Stimulated activated CD8-positive, alpha-beta memory T cell treated with anti-CD3 and anti-CD28 coated beads, Interleukin-2, amount 100 ng/mL, for 48 hours (primary cell): ENCODE data around the gene AHNAK.
A peak's percentile ranks its signal among the peaks of the same experiment; 100 is the strongest.
"Not testable (repeated sequence)": the region's sequence is repeated elsewhere in the genome, so short reads cannot be mapped to it uniquely, and the experiment has no call there.

Experiments
- DNase-seq, 2 donors: peaks; one replicate each; pipeline ENCODE4 v3.0.0-alpha.2; 2020; ENCODE audit warnings: low read depth in 2 of 2

Gene AHNAK

GRCh38 chr11:62546244-62546928, at the start of gene AHNAK:
TSS of gene AHNAK (minus strand) at chr11:62546806. CDS start at chr11:62536098, 10,708 bp downstream.
- no peak for DNase-seq

- no peak for DNase-seq
Measured at GRCh38 chr11:62595124-62595523, 48.5 kb upstream of the AHNAK start.

GRCh38 chr11:62593434-62594044, 46.9 kb upstream of the AHNAK start:
- peak; percentile 64 to 72 for DNase-seq

- no peak for DNase-seq
Measured at GRCh38 chr11:62592989-62593421, 46.4 kb upstream of the AHNAK start.

GRCh38 chr11:62592146-62592815, 45.7 kb upstream of the AHNAK start:
- DNase-seq = no peak

GRCh38 chr11:62591448-62592145, 45.0 kb upstream of the AHNAK start, which contains the start of gene TUT1:
TSS of gene TUT1 (minus strand) at chr11:62591523. CDS start at chr11:62591485, 38 bp downstream.
- peak; percentile 86 to 88 for DNase-seq

GRCh38 chr11:62588966-62589637, 42.5 kb upstream of the AHNAK start:
- no peak for DNase-seq

GRCh38 chr11:62585356-62585755, 38.8 kb upstream of the AHNAK start:
- DNase-seq = not testable (repeated sequence)

- DNase-seq = not testable (repeated sequence)
Measured at GRCh38 chr11:62581735-62582134, 35.1 kb upstream of the AHNAK start.

- no peak for DNase-seq
Measured at GRCh38 chr11:62580959-62581715, 34.5 kb upstream of the AHNAK start.

- DNase-seq = no peak
Measured at GRCh38 chr11:62579252-62579651, 32.6 kb upstream of the AHNAK start.

GRCh38 chr11:62578541-62578940, 31.9 kb upstream of the AHNAK start:
- no peak for DNase-seq

GRCh38 chr11:62577046-62577714, 30.6 kb upstream of the AHNAK start:
- no peak for DNase-seq

GRCh38 chr11:62575837-62576236, 29.2 kb upstream of the AHNAK start:
- no peak for DNase-seq

GRCh38 chr11:62575156-62575555, 28.6 kb upstream of the AHNAK start:
- DNase-seq = no peak

- no peak for DNase-seq
Measured at GRCh38 chr11:62574363-62575071, 27.9 kb upstream of the AHNAK start.

- DNase-seq = peak; percentile 93 to 95
Measured at GRCh38 chr11:62573592-62574362, 27.2 kb upstream of the AHNAK start, which contains the start of gene EEF1G. TSS of gene EEF1G (minus strand) at chr11:62573891. CDS start at chr11:62573842, 49 bp downstream.

- no peak for DNase-seq
Measured at GRCh38 chr11:62573006-62573591, 26.5 kb upstream of the AHNAK start.
